ENCODE measurements around the gene DDI2.

DNA sequence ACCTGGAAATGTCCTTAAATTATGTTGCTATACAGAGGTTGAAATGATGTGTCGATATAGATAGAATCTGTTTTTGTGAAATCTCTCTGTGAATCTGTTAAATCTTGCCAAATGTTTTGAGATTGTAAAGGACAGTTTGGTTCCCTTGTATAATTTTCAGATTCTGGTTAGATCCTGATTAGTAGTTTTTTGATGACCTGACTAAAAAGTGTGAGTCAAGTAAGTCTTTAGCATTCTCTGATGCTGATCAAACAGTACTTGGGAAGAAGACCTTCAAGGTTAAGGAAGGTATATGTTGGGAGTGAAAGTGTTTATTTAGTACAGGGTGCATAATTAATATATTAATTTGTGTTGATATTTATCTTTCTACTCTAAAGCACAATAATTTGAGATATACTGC lies 32.7 kb downstream of the DDI2 start:
- TF ChIP-seq, protein P1, sequence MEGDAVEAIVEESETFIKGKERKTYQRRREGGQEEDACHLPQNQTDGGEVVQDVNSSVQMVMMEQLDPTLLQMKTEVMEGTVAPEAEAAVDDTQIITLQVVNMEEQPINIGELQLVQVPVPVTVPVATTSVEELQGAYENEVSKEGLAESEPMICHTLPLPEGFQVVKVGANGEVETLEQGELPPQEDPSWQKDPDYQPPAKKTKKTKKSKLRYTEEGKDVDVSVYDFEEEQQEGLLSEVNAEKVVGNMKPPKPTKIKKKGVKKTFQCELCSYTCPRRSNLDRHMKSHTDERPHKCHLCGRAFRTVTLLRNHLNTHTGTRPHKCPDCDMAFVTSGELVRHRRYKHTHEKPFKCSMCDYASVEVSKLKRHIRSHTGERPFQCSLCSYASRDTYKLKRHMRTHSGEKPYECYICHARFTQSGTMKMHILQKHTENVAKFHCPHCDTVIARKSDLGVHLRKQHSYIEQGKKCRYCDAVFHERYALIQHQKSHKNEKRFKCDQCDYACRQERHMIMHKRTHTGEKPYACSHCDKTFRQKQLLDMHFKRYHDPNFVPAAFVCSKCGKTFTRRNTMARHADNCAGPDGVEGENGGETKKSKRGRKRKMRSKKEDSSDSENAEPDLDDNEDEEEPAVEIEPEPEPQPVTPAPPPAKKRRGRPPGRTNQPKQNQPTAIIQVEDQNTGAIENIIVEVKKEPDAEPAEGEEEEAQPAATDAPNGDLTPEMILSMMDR (conservative IDR thresholded peaks at IDR 0.05 in 1 of 2, IDR thresholded peaks at IDR 0.05 in 1 of 2; ENCODE audit: extremely low read depth in 1 of 2, insufficient read depth in 1 of 2, low read depth in 1 of 2, low read length in 2 of 2): no peak
- no peak for TF ChIP-seq EZH2 (IDR thresholded peaks at IDR 0.05; ENCODE audit: borderline replicate concordance, low read length)

All from mammary epithelial cell (primary cell).